T-cell (primary cell): ENCODE results near the gene SHC4. TPM values are rescaled to one million over a fixed set of nuclear protein-coding genes. Genes with fewer than 3 reads are reported as not detected.

Experiments used
- ATAC-seq, 4 experiments: fragments of 200-7000 bp in 3 of 4; fragments of 150-1000 bp in 1 of 4; cut with Tn5 transposase; replicated peaks in 1 of 4; 1 replicate in 3 of 4; 2 replicates in 1 of 4; pipeline ENCODE4 v1.10.0; 2021; ENCODE audit warnings: moderate library complexity in 3 of 4, mild to moderate bottlenecking in 2 of 4, moderate number of reproducible peaks in 1 of 4
- CTCF ChIA-PET, 2 donors: fragments of 300-600 bp; sonication (Branson Sonifier 250); formaldehyde crosslinking; loops; one replicate each; lab custom pipeline; 2022; ENCODE audit warnings: antibody characterized with exemption in 2 of 2; lab: Charles Lee
- POLR2A ChIA-PET, 2 donors: fragments of 300-600 bp; sonication (Branson Sonifier 250); formaldehyde crosslinking; loops; one replicate each; lab custom pipeline; 2022; ENCODE audit warnings: antibody characterized with exemption in 2 of 2; lab: Charles Lee
- DNase-seq, 35 experiments: peaks; one replicate each; pipeline versions ENCODE4 v3.0.0 to v3.0.0-alpha.2; 2013 to 2023
- H3K27ac ChIP-seq: one replicate; pipeline ENCODE4 v1.5.1; 2013; ENCODE audit warnings: low read length
- H3K27me3 ChIP-seq, 2 experiments: replicated peaks in 1 of 2; 1 replicate in 1 of 2; 2 replicates in 1 of 2; pipeline versions ENCODE4 v1.6.1 to v1.7.0; 2013; ENCODE audit warnings: low read length in 1 of 2, mixed read lengths in 1 of 2; ENCODE audit not compliant: control insufficient read depth in 2 of 2, insufficient read depth in 2 of 2; ENCODE audit errors: extremely low read depth in 1 of 2
- H3K36me3 ChIP-seq, 2 donors: 1 replicate in 1 of 2; 2 replicates in 1 of 2; pipeline versions ENCODE4 v1.6.1 to v1.7.0; 2013; ENCODE audit warnings: low read length in 1 of 2; ENCODE audit not compliant: control insufficient read depth in 2 of 2, insufficient read depth in 1 of 2; ENCODE audit errors: extremely low read depth in 1 of 2
- H3K4me1 ChIP-seq, 2 experiments: 1 replicate in 1 of 2; 2 replicates in 1 of 2; pipeline versions ENCODE4 v1.6.1 to v1.7.0; 2013; ENCODE audit warnings: low read length in 2 of 2, mixed read lengths in 1 of 2; ENCODE audit not compliant: insufficient read depth in 2 of 2, control insufficient read depth in 1 of 2; ENCODE audit errors: extremely low read depth in 1 of 2
- H3K4me3 ChIP-seq, 2 donors: 1 replicate in 1 of 2; 2 replicates in 1 of 2; pipeline versions ENCODE4 v1.5.1 to v1.7.0; 2013; ENCODE audit warnings: mild to moderate bottlenecking in 2 of 2, low read length in 1 of 2, moderate library complexity in 1 of 2; ENCODE audit not compliant: control insufficient read depth in 1 of 2; ENCODE audit errors: extremely low read depth in 1 of 2
- H3K9me3 ChIP-seq: 2 replicates; pipeline ENCODE4 v1.7.0; 2013
- H3K27ac Mint-ChIP-seq, 2 donors: one replicate each; pipeline ENCODE4 v1.8.0; 2020 to 2021; ENCODE audit warnings: mild to moderate bottlenecking in 2 of 2, mixed read lengths in 2 of 2
- H3K27me3 Mint-ChIP-seq, 2 donors: one replicate each; pipeline ENCODE4 v1.8.0; 2021 to 2022; ENCODE audit warnings: mixed read lengths in 2 of 2
- H3K36me3 Mint-ChIP-seq: one replicate; pipeline ENCODE4 v1.8.0; 2021; ENCODE audit warnings: mixed read lengths
- H3K4me1 Mint-ChIP-seq, 3 donors: one replicate each; pipeline ENCODE4 v1.8.0; 2020 to 2022; ENCODE audit warnings: mixed read lengths in 3 of 3, mild to moderate bottlenecking in 1 of 3
- H3K4me3 Mint-ChIP-seq, 3 donors: one replicate each; pipeline ENCODE4 v1.8.0; 2020 to 2022; ENCODE audit warnings: mild to moderate bottlenecking in 3 of 3, mixed read lengths in 3 of 3, moderate library complexity in 3 of 3
- H3K9me3 Mint-ChIP-seq, 3 donors: one replicate each; pipeline ENCODE4 v1.8.0; 2020 to 2022; ENCODE audit warnings: mixed read lengths in 3 of 3
- WGBS: methylation state at CpG from one replicate; pipeline ENCODE4 v1.1.5; 2013; ENCODE audit warnings: missing lambda C conversion rate; ENCODE audit not compliant: insufficient coverage; 5-methylcytosine and 5-hydroxymethylcytosine counted together
- total RNA-seq, 35 experiments: library from RNA in 6 of 35; stranded (reverse) in 6 of 35; fragments of 120-200 nt in 1 of 35; gene quantifications; one replicate each; pipeline versions ENCODE4 v1.2.1 to v1.2.4 and lab custom pipeline; 2013 to 2026

SHC4 gene
- total RNA-seq, 5 donors from 2014 or later (not counting 1 experiment from before 2014, with no cell fraction given): 0.13 to 0.88 (median 0.19) TPM

GRCh38 chr15:48936666-48937065 lies 27.1 kb downstream of the SHC4 start:
- Histone ChIP-seq H3K4me3 (no peak overlapping the region), H3K9me3 (no peaks in the 10 kb centered on the region), H3K4me1 (no peaks in the 10 kb centered on the region), H3K27me3 (peaks cover 0 to 2% of the 10 kb centered on the region in 2 experiments), H3K27ac (no peak overlapping the region), H3K36me3 (no peaks in the 10 kb centered on the region)
- Mint-ChIP-seq H3K4me3 (no peak overlapping the region), H3K27ac (no peak overlapping the region), H3K36me3 (no peaks in the 10 kb centered on the region), H3K9me3 (no peaks in the 10 kb centered on the region), H3K4me1 (no peaks in the 10 kb centered on the region), H3K27me3 (peaks cover 33 to 39% of the 10 kb centered on the region in 2 donors)
- WGBS: no CpG with 5 or more reads among the region's 1 CpG
- ATAC-seq (no peak), DNase-seq (no peak)
- ChIA-PET POLR2A (no interaction called here), CTCF (no interaction called here)

GRCh38 chr15:48935236-48935635 lies 28.5 kb downstream of the SHC4 start:
- POLR2A ChIA-PET: no interaction called here
- Mint-ChIP-seq H3K4me1 (no peaks in the 10 kb centered on the region), H3K9me3 (no peaks in the 10 kb centered on the region), H3K36me3 (no peaks in the 10 kb centered on the region), H3K27ac (no peak overlapping the region), H3K27me3 (peaks cover 27 to 40% of the 10 kb centered on the region in 2 donors), H3K4me3 (no peak overlapping the region)
- Histone ChIP-seq H3K27ac (no peak overlapping the region), H3K4me1 (no peaks in the 10 kb centered on the region), H3K27me3 (peaks cover 0 to 2% of the 10 kb centered on the region in 2 experiments), H3K9me3 (no peaks in the 10 kb centered on the region), H3K4me3 (no peak overlapping the region), H3K36me3 (no peaks in the 10 kb centered on the region)
- no peak for DNase-seq
- CTCF ChIA-PET: no interaction called here
- no peak for ATAC-seq

GRCh38 chr15:48930735-48931134 lies 33.0 kb downstream of the SHC4 start:
- no peak for DNase-seq
- ChIA-PET CTCF (no interaction called here), POLR2A (no interaction called here)
- no peak overlapping the region for H3K27ac Mint-ChIP-seq
- H3K4me1 Mint-ChIP-seq: no peaks in the 10 kb centered on the region
- no peaks in the 10 kb centered on the region for H3K9me3 Mint-ChIP-seq
- no peak for ATAC-seq
- no peak overlapping the region for H3K27ac ChIP-seq
- whole genome bisulfite sequencing: 54% methylated on average over 3 of the region's 4 CpGs
- H3K36me3 ChIP-seq: no peaks in the 10 kb centered on the region
- no peaks in the 10 kb centered on the region for H3K4me1 ChIP-seq
- no peak overlapping the region for H3K4me3 ChIP-seq
- no peak overlapping the region for H3K4me3 Mint-ChIP-seq
- H3K36me3 Mint-ChIP-seq: no peaks in the 10 kb centered on the region
- H3K27me3 Mint-ChIP-seq: peaks cover 26 to 47% of the 10 kb centered on the region in 2 donors
- H3K27me3 ChIP-seq: peaks cover 0 to 3% of the 10 kb centered on the region in 2 experiments
- no peaks in the 10 kb centered on the region for H3K9me3 ChIP-seq

- Histone ChIP-seq H3K36me3 (no peaks in the 10 kb centered on the region), H3K4me3 (no peak overlapping the region), H3K4me1 (no peaks in the 10 kb centered on the region), H3K27ac (no peak overlapping the region), H3K9me3 (no peaks in the 10 kb centered on the region), H3K27me3 (peaks cover 0 to 3% of the 10 kb centered on the region in 2 experiments)
- WGBS: no CpG with 5 or more reads among the region's 3 CpGs
- DNase-seq (no peak), ATAC-seq (no peak)
- Mint-ChIP-seq H3K9me3 (no peaks in the 10 kb centered on the region), H3K4me3 (no peak overlapping the region), H3K27ac (no peak overlapping the region), H3K4me1 (no peaks in the 10 kb centered on the region), H3K36me3 (no peaks in the 10 kb centered on the region), H3K27me3 (peaks cover 22 to 42% of the 10 kb centered on the region in 2 donors)
- ChIA-PET POLR2A (no interaction called here), CTCF (no interaction called here)
Observed at GRCh38 chr15:48929661-48930060, 34.1 kb downstream of the SHC4 start.

GRCh38 chr15:48928877-48929538 lies 34.7 kb downstream of the SHC4 start:
- ATAC-seq (no peak), DNase-seq (no peak)
- Mint-ChIP-seq H3K27ac (no peak overlapping the region), H3K36me3 (no peaks in the 10 kb centered on the region), H3K4me1 (no peaks in the 10 kb centered on the region), H3K9me3 (no peaks in the 10 kb centered on the region), H3K27me3 (peaks cover 20 to 42% of the 10 kb centered on the region in 2 donors), H3K4me3 (no peak overlapping the region)
- H3K4me1 ChIP-seq: no peaks in the 10 kb centered on the region
- no peaks in the 10 kb centered on the region for H3K36me3 ChIP-seq
- H3K4me3 ChIP-seq: no peak overlapping the region
- peaks cover 0 to 3% of the 10 kb centered on the region in 2 experiments for H3K27me3 ChIP-seq
- ChIA-PET CTCF (no interaction called here), POLR2A (no interaction called here)
- no peaks in the 10 kb centered on the region for H3K9me3 ChIP-seq
- WGBS: 68% methylated on average over 3 of the region's 6 CpGs
- no peak overlapping the region for H3K27ac ChIP-seq

- Mint-ChIP-seq H3K27ac (no peak overlapping the region), H3K9me3 (no peaks in the 10 kb centered on the region), H3K4me1 (no peaks in the 10 kb centered on the region), H3K4me3 (no peak overlapping the region), H3K36me3 (no peaks in the 10 kb centered on the region), H3K27me3 (peaks cover 18 to 28% of the 10 kb centered on the region in 2 donors)
- peaks cover 0 to 7% of the 10 kb centered on the region in 2 experiments for H3K27me3 ChIP-seq
- no peak overlapping the region for H3K4me3 ChIP-seq
- ChIA-PET CTCF (no interaction called here), POLR2A (interaction anchor here in 1 of 2 donors (0.6 kb wide), 1 partner anchor 403 kb away, joined by 3 read pairs; no protein-coding TSS in a partner anchor)
- H3K27ac ChIP-seq: no peak overlapping the region
- no peak for DNase-seq
- H3K36me3 ChIP-seq: no peaks in the 10 kb centered on the region
- no peaks in the 10 kb centered on the region for H3K9me3 ChIP-seq
- no peaks in the 10 kb centered on the region for H3K4me1 ChIP-seq
- WGBS: 62% methylated on average over 9 of the region's 9 CpGs
- no peak for ATAC-seq
Observed at GRCh38 chr15:48925714-48926223, 38.0 kb downstream of the SHC4 start.
